PC-9 (cell line): Measurements from ENCODE around the gene ALDH1A3.

Experiments
- EZH2 ChIP-seq: fragments of 200-600 bp; sonication (generic); IDR thresholded peaks from 2 replicates; pipeline ENCODE4 v1.8.0; 2017; ENCODE audit warnings: antibody characterized with exemption, low read depth
- TF ChIP-seq, protein P1 (sequence below): fragments of 200-600 bp; sonication (generic); conservative IDR thresholded peaks from 2 replicates; pipeline ENCODE4 v1.6.1; 2017; ENCODE audit warnings: mixed run types, antibody characterized with exemption, mild to moderate bottlenecking, moderate library complexity

DNA sequence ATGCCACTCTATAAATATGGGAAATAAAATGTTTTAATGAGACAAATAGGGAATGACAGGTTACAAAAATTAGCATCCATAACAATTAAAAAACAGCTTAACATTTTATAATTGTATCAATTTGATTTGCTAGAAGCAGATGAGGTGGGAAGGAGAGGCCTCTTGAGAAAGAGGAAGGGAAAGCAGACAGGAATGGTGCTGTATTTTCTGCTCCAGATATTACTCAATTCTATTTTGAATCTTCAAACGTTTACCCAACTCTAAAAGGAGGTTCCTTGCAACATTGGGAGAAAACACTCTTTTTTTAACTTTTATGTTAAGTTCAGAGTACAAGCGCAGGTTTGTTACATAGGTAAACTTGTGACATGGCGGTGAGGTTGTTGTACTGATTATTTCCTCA, 44.9 kb upstream of the ALDH1A3 start:
- no peak for TF ChIP-seq EZH2
- TF ChIP-seq, protein P1, sequence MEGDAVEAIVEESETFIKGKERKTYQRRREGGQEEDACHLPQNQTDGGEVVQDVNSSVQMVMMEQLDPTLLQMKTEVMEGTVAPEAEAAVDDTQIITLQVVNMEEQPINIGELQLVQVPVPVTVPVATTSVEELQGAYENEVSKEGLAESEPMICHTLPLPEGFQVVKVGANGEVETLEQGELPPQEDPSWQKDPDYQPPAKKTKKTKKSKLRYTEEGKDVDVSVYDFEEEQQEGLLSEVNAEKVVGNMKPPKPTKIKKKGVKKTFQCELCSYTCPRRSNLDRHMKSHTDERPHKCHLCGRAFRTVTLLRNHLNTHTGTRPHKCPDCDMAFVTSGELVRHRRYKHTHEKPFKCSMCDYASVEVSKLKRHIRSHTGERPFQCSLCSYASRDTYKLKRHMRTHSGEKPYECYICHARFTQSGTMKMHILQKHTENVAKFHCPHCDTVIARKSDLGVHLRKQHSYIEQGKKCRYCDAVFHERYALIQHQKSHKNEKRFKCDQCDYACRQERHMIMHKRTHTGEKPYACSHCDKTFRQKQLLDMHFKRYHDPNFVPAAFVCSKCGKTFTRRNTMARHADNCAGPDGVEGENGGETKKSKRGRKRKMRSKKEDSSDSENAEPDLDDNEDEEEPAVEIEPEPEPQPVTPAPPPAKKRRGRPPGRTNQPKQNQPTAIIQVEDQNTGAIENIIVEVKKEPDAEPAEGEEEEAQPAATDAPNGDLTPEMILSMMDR = no peak
